ENCODE measurements around the gene BEAN1. TPM values are rescaled to one million over a fixed set of nuclear protein-coding genes. Genes with fewer than 3 reads are reported as not detected.

BEAN1 gene
- total RNA-seq, 1 experiment from 2014 or later = 0.24 TPM

DNA sequence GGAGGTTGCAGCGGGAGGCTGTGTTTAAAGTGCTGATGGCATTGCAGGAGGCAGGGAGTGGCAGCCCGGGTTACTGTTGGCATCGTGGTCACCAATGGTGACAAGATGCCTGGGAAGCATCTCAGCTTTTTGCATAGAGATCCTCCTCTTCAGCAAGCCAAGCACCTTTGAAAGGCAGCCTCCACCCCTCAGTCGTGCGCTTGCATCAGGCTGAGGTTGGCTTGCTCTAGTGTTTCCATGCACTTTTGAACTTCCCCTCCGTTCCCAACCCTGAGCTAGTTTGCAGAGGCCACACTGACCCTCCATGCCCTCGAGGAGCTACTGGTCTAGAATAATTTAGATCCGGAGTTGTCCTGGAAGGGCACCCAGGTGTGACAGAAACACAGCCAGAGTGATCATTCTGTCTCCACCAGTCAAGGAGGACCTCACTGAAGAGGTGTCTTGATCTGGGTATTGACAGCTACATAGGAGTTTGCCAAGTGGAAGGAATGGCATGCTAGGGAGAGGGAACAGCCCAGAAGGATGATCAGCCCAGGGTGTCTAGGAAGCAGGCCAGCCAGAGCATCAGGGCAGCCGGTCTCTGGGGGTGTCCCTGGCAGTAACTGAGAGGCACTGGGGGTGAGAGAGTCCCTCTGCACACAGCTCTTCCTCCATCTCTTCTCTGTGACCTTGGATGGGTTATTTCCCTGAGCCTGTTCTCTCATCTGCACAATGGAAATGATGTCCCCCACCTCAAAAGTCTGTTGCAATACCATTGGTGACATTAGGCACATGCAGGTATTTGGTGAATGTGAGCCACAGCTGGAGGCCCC, 7.7 kb downstream of the BEAN1 start:
- peaks cover 43% of the 10 kb centered on the region for H3K27me3 Mint-ChIP-seq (ENCODE audit: low read depth)
- no peak overlapping the region for H2BK5ac ChIP-seq (ENCODE audit: insufficient read length, low read length)

More for the DNA sequence above, 7.7 kb downstream of the BEAN1 start:
- peaks cover 3% of the 10 kb centered on the region; the same call in 1 of the 2 replicates for H3K27me3 ChIP-seq (ENCODE audit: insufficient read depth, low read length)
- H2BK120ac ChIP-seq (ENCODE audit: low read depth, low read length, poor library complexity, severe bottlenecking) = no peak overlapping the region
- TF ChIP-seq, protein P1, sequence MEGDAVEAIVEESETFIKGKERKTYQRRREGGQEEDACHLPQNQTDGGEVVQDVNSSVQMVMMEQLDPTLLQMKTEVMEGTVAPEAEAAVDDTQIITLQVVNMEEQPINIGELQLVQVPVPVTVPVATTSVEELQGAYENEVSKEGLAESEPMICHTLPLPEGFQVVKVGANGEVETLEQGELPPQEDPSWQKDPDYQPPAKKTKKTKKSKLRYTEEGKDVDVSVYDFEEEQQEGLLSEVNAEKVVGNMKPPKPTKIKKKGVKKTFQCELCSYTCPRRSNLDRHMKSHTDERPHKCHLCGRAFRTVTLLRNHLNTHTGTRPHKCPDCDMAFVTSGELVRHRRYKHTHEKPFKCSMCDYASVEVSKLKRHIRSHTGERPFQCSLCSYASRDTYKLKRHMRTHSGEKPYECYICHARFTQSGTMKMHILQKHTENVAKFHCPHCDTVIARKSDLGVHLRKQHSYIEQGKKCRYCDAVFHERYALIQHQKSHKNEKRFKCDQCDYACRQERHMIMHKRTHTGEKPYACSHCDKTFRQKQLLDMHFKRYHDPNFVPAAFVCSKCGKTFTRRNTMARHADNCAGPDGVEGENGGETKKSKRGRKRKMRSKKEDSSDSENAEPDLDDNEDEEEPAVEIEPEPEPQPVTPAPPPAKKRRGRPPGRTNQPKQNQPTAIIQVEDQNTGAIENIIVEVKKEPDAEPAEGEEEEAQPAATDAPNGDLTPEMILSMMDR (conservative IDR thresholded peaks at IDR 0.05) = no peak
- no peak overlapping the region for H3K4me3 Mint-ChIP-seq
- H4K20me1 ChIP-seq (ENCODE audit: control insufficient read depth, insufficient read depth, insufficient read length) = no peaks in the 10 kb centered on the region
- H3K27ac ChIP-seq (ENCODE audit: insufficient read length, low read depth, low read length) = no peak overlapping the region
- no peak overlapping the region for H4K91ac ChIP-seq (ENCODE audit: insufficient read length, low read depth, low read length)
- no peaks in the 10 kb centered on the region for H3K9me3 ChIP-seq (ENCODE audit: control insufficient read depth, low read depth, low read length)
- peaks cover 16 to 31% of the 10 kb centered on the region in 2 experiments for H3K4me1 Mint-ChIP-seq
- no peak overlapping the region for H4K8ac ChIP-seq (replicated peaks; ENCODE audit: insufficient read length, low read depth, low read length)
- H3K79me2 ChIP-seq (ENCODE audit: insufficient read depth, low read length) = no peaks in the 10 kb centered on the region
- H3K23me2 ChIP-seq (ENCODE audit: insufficient read length, low read depth, low read length, poor library complexity, severe bottlenecking) = no peaks in the 10 kb centered on the region
- no peak overlapping the region for H3K23ac ChIP-seq (ENCODE audit: insufficient read length, low read depth, low read length)
- DNase-seq = peak; percentile 60
- no peak overlapping the region for H3K56ac ChIP-seq (ENCODE audit: insufficient read length, low read depth, low read length)
- no peak overlapping the region for H3K4me2 ChIP-seq (ENCODE audit: insufficient read depth, insufficient read length, low read length)
- H3K79me1 ChIP-seq (ENCODE audit: insufficient read depth, low read depth, low read length, poor library complexity, severe bottlenecking) = no peaks in the 10 kb centered on the region
- WGBS (ENCODE audit: extremely low coverage, insufficient read length, low lambda C conversion rate) = no CpG with 5 or more reads among the region's 9 CpGs
- H3K14ac ChIP-seq (ENCODE audit: insufficient read depth, low read length) = no peak overlapping the region
- H3K18ac ChIP-seq (ENCODE audit: insufficient read length, low read depth, low read length) = peak overlapping the region; percentile 68
- no peak overlapping the region for H2AFZ ChIP-seq (ENCODE audit: low read length)
- no peak overlapping the region for H3T11ph ChIP-seq (ENCODE audit: low read length)
- H3K9me3 Mint-ChIP-seq = no peaks in the 10 kb centered on the region
- H2BK15ac ChIP-seq (ENCODE audit: low read depth, low read length) = no peak overlapping the region
- no peak overlapping the region for H2BK20ac ChIP-seq (ENCODE audit: low read depth, low read length, poor library complexity, severe bottlenecking)
- peaks cover 5% of the 10 kb centered on the region; the same call in 1 of the 2 replicates for H3K4me1 ChIP-seq (ENCODE audit: insufficient read depth, low read length)
- H2AK5ac ChIP-seq (ENCODE audit: insufficient read length, low read length) = no peak overlapping the region
- no peak overlapping the region for H3K9ac ChIP-seq (ENCODE audit: extremely low read depth, insufficient read length, low read length)
- H3K4ac ChIP-seq (ENCODE audit: low read depth, low read length) = no peak overlapping the region
- 0 out of 7 replicates have a peak overlapping the region, but pooled peaks of 1 of the 3 experiments have one; percentile 80 for H3K27ac Mint-ChIP-seq
- no peak overlapping the region for H2BK12ac ChIP-seq (ENCODE audit: insufficient read length, low read depth, low read length)
- H4K5ac ChIP-seq (ENCODE audit: insufficient read length, low read depth, low read length) = no peak overlapping the region
- no peaks in the 10 kb centered on the region for H3K36me3 Mint-ChIP-seq (ENCODE audit: insufficient read depth in 1 of 3, low read depth in 3 of 3)
